WTC11 (cell line): ENCODE measurements around the gene TSHZ1. TPM values are rescaled to one million over a fixed set of nuclear protein-coding genes. Genes with fewer than 3 reads are reported as not detected.

Experiments used
- ATAC-seq: fragments of 200-7000 bp; cut with Tn5 transposase; 2 replicates; pipeline ENCODE4 v1.10.0; 2021; ENCODE audit warnings: mild to moderate bottlenecking, moderate library complexity
- CTCF ChIA-PET: fragments of 300-600 bp; sonication (Branson Sonifier 250); formaldehyde crosslinking; loops from one replicate; lab custom pipeline; 2021; ENCODE audit warnings: antibody characterized with exemption; lab: Charles Lee
- POLR2A ChIA-PET: fragments of 350-600 bp; sonication (Branson Sonifier 250); formaldehyde crosslinking; loops from one replicate; lab custom pipeline; 2021; ENCODE audit warnings: antibody characterized with exemption; lab: Charles Lee
- DNase-seq: peaks from one replicate; pipeline ENCODE4 v3.0.0; 2021; ENCODE audit warnings: low spot score
- H3K27ac Mint-ChIP-seq: 2 replicates; pipeline ENCODE4 v1.8.0; 2021; ENCODE audit warnings: mixed read lengths
- H3K27me3 Mint-ChIP-seq: 2 replicates; pipeline ENCODE4 v1.8.0; 2021; ENCODE audit warnings: low read depth, mild to moderate bottlenecking, moderate library complexity, mixed read lengths
- H3K36me3 Mint-ChIP-seq: 2 replicates; pipeline ENCODE4 v1.8.0; 2021; ENCODE audit warnings: mixed read lengths
- H3K4me1 Mint-ChIP-seq: 2 replicates; pipeline ENCODE4 v1.8.0; 2022; ENCODE audit warnings: mixed read lengths
- H3K4me3 Mint-ChIP-seq: 2 replicates; pipeline ENCODE4 v1.8.0; 2021; ENCODE audit warnings: mild to moderate bottlenecking, moderate library complexity, mixed read lengths
- H3K9me3 Mint-ChIP-seq: 2 replicates; pipeline ENCODE4 v1.8.0; 2021; ENCODE audit warnings: mixed read lengths
- ARID4B ChIP-seq: sonication (generic); formaldehyde crosslinking; IDR thresholded peaks from 2 replicates; pipeline ENCODE4 v1.8.0; 2023; ENCODE audit warnings: missing genetic modification reagents, mild to moderate bottlenecking, borderline replicate concordance
- CREB1 ChIP-seq: sonication (generic); formaldehyde crosslinking; IDR thresholded peaks from 2 replicates; pipeline ENCODE4 v1.8.0; 2023; ENCODE audit warnings: mild to moderate bottlenecking, missing genetic modification reagents
- CTCF ChIP-seq: fragments of 200-600 bp; IDR thresholded peaks from 2 replicates; pipeline ENCODE4 v1.8.0; 2022; ENCODE audit warnings: antibody characterized with exemption
- E2F4 ChIP-seq: sonication (generic); formaldehyde crosslinking; IDR thresholded peaks from 2 replicates; pipeline ENCODE4 v1.8.1; 2022; ENCODE audit warnings: low read depth, mild to moderate bottlenecking, moderate library complexity, missing genetic modification reagents, borderline replicate concordance
- ESRRA ChIP-seq: sonication (generic); formaldehyde crosslinking; IDR thresholded peaks from 2 replicates; pipeline ENCODE4 v1.8.1; 2022; ENCODE audit warnings: mild to moderate bottlenecking, missing genetic modification reagents, borderline replicate concordance
- ETV6 ChIP-seq: sonication (generic); formaldehyde crosslinking; IDR thresholded peaks from 2 replicates; pipeline ENCODE4 v1.8.1; 2022; ENCODE audit warnings: mild to moderate bottlenecking, missing genetic modification reagents
- IRF2 ChIP-seq: sonication (generic); formaldehyde crosslinking; IDR thresholded peaks from 2 replicates; pipeline ENCODE4 v1.8.0; 2022; ENCODE audit warnings: low read depth, missing genetic modification reagents, borderline replicate concordance
- MLX ChIP-seq: sonication (generic); formaldehyde crosslinking; IDR thresholded peaks from 2 replicates; pipeline ENCODE4 v1.8.1; 2023; ENCODE audit warnings: mild to moderate bottlenecking, missing genetic modification reagents, moderate library complexity
- NFATC4 ChIP-seq: fragments of 250-450 bp; sonication (Bioruptor Pico); IDR thresholded peaks from 2 replicates; pipeline ENCODE4 v1.9.0; 2021; ENCODE audit warnings: mild to moderate bottlenecking
- RORB ChIP-seq: fragments of 250-450 bp; sonication (Bioruptor Pico); IDR thresholded peaks from 2 replicates; pipeline ENCODE4 v1.9.0; 2021; ENCODE audit warnings: mild to moderate bottlenecking
- STAT6 ChIP-seq: sonication (generic); formaldehyde crosslinking; conservative IDR thresholded peaks from 2 replicates; pipeline ENCODE4 v1.8.1; 2023; ENCODE audit warnings: mild to moderate bottlenecking, low read depth, missing genetic modification reagents, moderate library complexity
- TCF7 ChIP-seq: sonication (generic); formaldehyde crosslinking; IDR thresholded peaks from 2 replicates; pipeline ENCODE4 v1.8.0; 2022; ENCODE audit warnings: mild to moderate bottlenecking, low read depth, missing genetic modification reagents, moderate library complexity
- TEAD4 ChIP-seq: sonication (generic); formaldehyde crosslinking; IDR thresholded peaks from 2 replicates; pipeline ENCODE4 v1.8.0; 2022; ENCODE audit warnings: mild to moderate bottlenecking, missing genetic modification reagents
- ZMAT4 ChIP-seq: fragments of 250-450 bp; sonication (Bioruptor Pico); IDR thresholded peaks from 2 replicates; pipeline ENCODE4 v1.9.0; 2021; ENCODE audit warnings: mild to moderate bottlenecking
- ZNF281 ChIP-seq: sonication (generic); formaldehyde crosslinking; IDR thresholded peaks from 2 replicates; pipeline ENCODE4 v1.8.0; 2023; ENCODE audit warnings: mild to moderate bottlenecking, missing genetic modification reagents
- total RNA-seq: library from RNA; stranded (reverse); gene quantifications from 3 replicates; pipeline ENCODE4 v1.2.3, GENCODE V29; 2021

Gene TSHZ1
- total RNA-seq, 1 experiment from 2014 or later: 2.9 TPM

- H3K9me3 Mint-ChIP-seq: no peaks in the 10 kb centered on the region
- POLR2A ChIA-PET: no interaction called here
- peaks cover 30% of the 10 kb centered on the region for H3K4me1 Mint-ChIP-seq
- no peaks in the 10 kb centered on the region for H3K27me3 Mint-ChIP-seq
- CTCF ChIA-PET: no interaction called here
- ATAC-seq: no peak
- TF ChIP-seq ZNF281 (no peak), MLX (CRISPR knock-in tag) (no peak), ETV6 (no peak), TCF7 (CRISPR knock-in tag) (no peak), CTCF (no peak), IRF2 (no peak), RORB (no peak), ARID4B (CRISPR knock-in tag) (no peak), NFATC4 (CRISPR knock-in tag) (no peak), TEAD4 (CRISPR knock-in tag) (no peak), STAT6 (CRISPR knock-in tag) (no peak), ZMAT4 (CRISPR knock-in tag) (no peak), ESRRA (no peak), E2F4 (CRISPR knock-in tag) (no peak), CREB1 (CRISPR knock-in tag) (no peak)
- TF ChIP-seq, all 79 proteins: peak for 0
- Mint-ChIP-seq H3K36me3 (no peaks in the 10 kb centered on the region), H3K27ac (no peak overlapping the region), H3K4me3 (no peak overlapping the region)
- no peak for DNase-seq
Measured at GRCh38 chr18:75275226-75275625, 64.6 kb downstream of the TSHZ1 start.
